Heart right ventricle (tissue), 16 donors: ENCODE data around the gene DUSP1. TPM values are rescaled to one million over a fixed set of nuclear protein-coding genes. Genes with fewer than 3 reads are reported as not detected.

Source experiments
- ATAC-seq, 8 donors: fragments of 200-7000 bp; cut with Tn5 transposase; one replicate each; pipeline ENCODE4 v1.9.1; 2020; ENCODE audit warnings: mild to moderate bottlenecking in 8 of 8, moderate library complexity in 8 of 8, moderate number of reproducible peaks in 1 of 8
- DNase-seq, 2 donors: peaks; one replicate each; pipeline ENCODE4 v3.0.0-alpha.2; 2020
- H3K27ac ChIP-seq, 10 donors: fragments of 200-600 bp; sonication (generic) in 2 of 10; one replicate each; pipeline versions ENCODE4 v1.5.0 to v1.8.0; 2020 to 2022; ENCODE audit warnings: mild to moderate bottlenecking in 3 of 10
- H3K27me3 ChIP-seq, 7 donors: fragments of 200-600 bp; one replicate each; pipeline ENCODE4 v1.8.0; 2021 to 2022; ENCODE audit warnings: mild to moderate bottlenecking in 2 of 7
- H3K36me3 ChIP-seq, 9 donors: fragments of 200-600 bp; sonication (generic) in 1 of 9; one replicate each; pipeline versions ENCODE4 v1.5.0 to v1.8.0; 2020 to 2022; ENCODE audit warnings: mild to moderate bottlenecking in 2 of 9
- H3K4me1 ChIP-seq, 9 donors: fragments of 200-600 bp; sonication (generic) in 1 of 9; one replicate each; pipeline versions ENCODE4 v1.5.0 to v1.8.0; 2020 to 2022; ENCODE audit warnings: mild to moderate bottlenecking in 4 of 9
- H3K4me3 ChIP-seq, 10 donors: fragments of 200-600 bp; sonication (generic) in 2 of 10; one replicate each; pipeline versions ENCODE4 v1.5.0 to v1.8.0; 2020 to 2022; ENCODE audit warnings: mild to moderate bottlenecking in 7 of 10, moderate library complexity in 2 of 10
- H3K9me3 ChIP-seq, 11 donors: fragments of 200-600 bp in 10 of 11; sonication (generic) in 2 of 11; one replicate each; pipeline versions ENCODE4 v1.5.0 to v1.8.0; 2013 to 2022; ENCODE audit warnings: mild to moderate bottlenecking in 2 of 11, control low read depth in 1 of 11, moderate library complexity in 1 of 11
- CTCF ChIP-seq, 9 donors: fragments of 200-600 bp; sonication (generic) in 2 of 9; IDR thresholded peaks; one replicate each; pipeline versions ENCODE4 v1.5.0 to v1.8.0; 2021 to 2022; ENCODE audit warnings: antibody characterized with exemption in 9 of 9, mild to moderate bottlenecking in 5 of 9, moderate library complexity in 1 of 9
- WGBS, 2 donors: extraction: QIAGEN DNeasy Blood & Tissue Kit; methylation state at CpG; one replicate each; pipeline ENCODE4 v1.1.7; 2013; ENCODE audit warnings: inconsistent platforms in 1 of 2; 5-methylcytosine and 5-hydroxymethylcytosine counted together
- intact Hi-C, 10 donors: fragments of 100-400 bp; cut with DNase I; formaldehyde crosslinking; loops; one replicate each; pipeline versions ENCODE4 v1.11.1 to v1.14.2; 2022
- polyA plus RNA-seq, 2 donors: library from polyadenylated mRNA; stranded (reverse); fragments of 200-250 nt; gene quantifications; one replicate each; pipeline ENCODE4 v1.2.3, GENCODE V29; 2013
- total RNA-seq, 10 donors: library from RNA; stranded (reverse); fragmentation: NEBNext Ultra II Directional in 3 of 10; extraction: Animal tissue kit (Norgen Biotek cat#: 25700) in 3 of 10; gene quantifications; one replicate each; pipeline versions ENCODE4 v1.2.1 to v1.2.4, GENCODE V29; 2021 to 2023
- donor health status: Arrhythmogenic right ventricular cardiomyopathy.
- donor health status: ischemic (EF 13 %, LVEDD 7.1; RV severe dilation, severe dysfunction).
- donor health status: healthy with polysubstance abuse.
- donor health status: DM: no; HTN: yes; CAD: no.
- donor health status: DM: no; HTN: no; CAD: no.
- donor health status: ischemic (EF 25% LVEDD 6.9; RV normal size, moderate dysfunction).
- donor health status: ischemic (EF 25% LVEDD 5.7; RV mildly dilated, moderate dysfunction).
- donor health status: healthy.
- donor health status: DM: yes; HTN: yes; CAD: no.
- donor health status: Ischemic cardiomyopathy.
- donor health status: ischemic (EF 35%, LVEDD 5.7; RV mildly dilated, moderate dysfunction).
- donor health status: nonischemic (EF 11% LVEDD 7.7; RV severe dilation, severe dysfunction).
- donor health status: DM: yes; HTN: yes; CAD: no.
- donor health status: PGD.
- donor health status: ischemic (EF 29% LVEDD 5.4; RV normal size, mild dysfunction).
- donor health status: nonischemic (EF 23%, LVEDD 6.1; RV moderate dilation, normal function).

The DUSP1 gene
- total and polyA plus RNA-seq, 12 donors: 33.3 to 215 (median 125) TPM

DNA sequence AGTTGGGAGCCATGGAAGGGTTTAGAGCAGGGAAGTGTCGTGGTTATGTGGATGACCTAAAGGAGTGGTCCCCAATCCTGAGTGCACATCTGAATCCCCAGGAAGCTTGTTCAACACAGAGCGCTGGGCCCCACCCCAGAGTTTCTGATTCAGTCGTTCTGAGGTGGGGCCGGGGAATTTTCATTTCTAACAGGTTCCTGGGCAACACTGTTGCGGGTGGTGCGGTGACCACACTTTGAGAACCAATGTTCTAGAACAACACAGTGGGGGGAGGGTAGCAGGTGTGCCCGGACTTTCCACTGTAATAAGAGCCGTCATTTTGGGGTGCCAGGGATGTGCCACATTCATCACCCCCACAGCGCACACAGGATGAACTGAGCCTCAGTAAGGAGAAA, 39.3 kb downstream of the DUSP1 start:
- Histone ChIP-seq H3K4me1 (peaks cover 18 to 35% (median 27%) of the 10 kb centered on the region in 9 donors), H3K9me3 (no peaks in the 10 kb centered on the region), H3K27me3 (no peaks in the 10 kb centered on the region), H3K36me3 (no peaks in the 10 kb centered on the region), H3K4me3 (no peak overlapping the region), H3K27ac (peak overlapping the region in 7 of 10 donors; percentile 82 to 99 (median 92))
- ATAC-seq (no peak), DNase-seq (no peak)
- no peak for TF ChIP-seq CTCF (IDR thresholded peaks at IDR 0.05)
- WGBS, 2 donors: 90 to 93% methylated on average over 9 of the region's 9 CpGs
- intact Hi-C loops: loop anchor here in 2 of 10 donors (5.0 kb wide), 1 partner anchor 36 kb away; no protein-coding TSS in a partner anchor

DNA sequence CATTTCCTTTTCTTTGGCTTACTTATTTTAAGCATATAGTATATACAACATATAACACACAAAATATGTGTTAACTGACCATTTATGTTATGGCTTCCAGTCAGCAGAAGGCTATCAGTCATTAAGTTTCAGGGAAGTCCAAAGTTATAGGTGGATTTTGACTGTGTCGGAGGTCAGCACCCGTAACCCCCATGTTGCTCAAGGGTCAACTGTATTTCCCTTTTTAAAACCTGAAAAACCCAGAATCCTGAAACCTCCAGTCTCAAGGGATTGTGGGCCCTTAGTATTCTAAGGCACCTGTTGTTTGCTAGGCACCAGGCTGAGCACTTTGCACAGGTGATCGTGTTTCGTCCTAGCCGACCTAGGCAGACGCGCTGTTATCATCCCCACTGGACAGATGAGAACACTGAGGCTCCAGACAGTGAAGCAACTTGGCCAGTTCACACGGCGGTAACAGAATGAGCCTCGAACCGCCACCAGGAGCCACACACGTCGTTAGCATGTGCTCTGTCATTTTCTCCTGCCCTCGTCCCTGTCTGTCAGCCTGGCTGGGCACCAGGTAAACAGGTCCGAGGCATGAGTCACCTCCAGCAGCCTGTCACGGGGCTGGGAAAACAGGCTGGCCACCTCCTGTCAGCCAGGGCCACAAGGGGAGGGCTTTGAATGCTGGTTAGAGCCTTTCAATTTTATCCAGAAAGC, 39.9 kb downstream of the DUSP1 start:
- Histone ChIP-seq H3K4me1 (peaks cover 18 to 35% (median 27%) of the 10 kb centered on the region in 9 donors), H3K4me3 (no peak overlapping the region), H3K27ac (peak overlapping the region in 4 of 10 donors; percentile 91 to 98 (median 92)), H3K9me3 (no peaks in the 10 kb centered on the region), H3K27me3 (no peaks in the 10 kb centered on the region), H3K36me3 (no peaks in the 10 kb centered on the region)
- no peak for TF ChIP-seq CTCF (IDR thresholded peaks at IDR 0.05)
- ATAC-seq (no peak), DNase-seq (no peak)
- intact Hi-C loops: loop anchor here in 2 of 10 donors (5.0 kb wide), 1 partner anchor 36 kb away; no protein-coding TSS in a partner anchor
- 84 to 91% methylated on average over 16 of the region's 16 CpGs for WGBS, 2 donors

DNA sequence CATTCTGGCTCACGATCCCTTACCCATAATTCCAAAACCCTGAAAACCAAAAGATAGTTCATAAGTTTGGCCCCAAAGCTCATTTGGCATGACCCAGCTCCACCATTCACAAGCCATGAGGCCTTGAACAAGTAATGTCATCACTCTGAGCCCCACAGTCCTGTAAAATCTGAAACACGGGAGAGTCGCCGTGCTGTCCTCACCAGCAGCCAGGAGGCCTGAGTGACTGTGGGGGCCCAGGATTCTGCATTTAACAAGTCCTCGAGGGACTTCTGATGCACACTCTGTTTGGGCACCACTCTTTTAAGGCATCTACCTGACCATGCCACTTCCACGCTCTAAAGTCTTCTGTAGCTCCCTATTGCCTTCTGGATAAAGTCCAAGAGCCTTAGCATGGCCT, 40.8 kb downstream of the DUSP1 start:
- H3K27me3 ChIP-seq: no peaks in the 10 kb centered on the region
- intact Hi-C loops: loop anchor here in 2 of 10 donors (5.0 kb wide), 1 partner anchor 37 kb away; no protein-coding TSS in a partner anchor
- no peak for TF ChIP-seq CTCF (IDR thresholded peaks at IDR 0.05)
- WGBS, 2 donors: 96 to 98% methylated on average over 6 of the region's 6 CpGs
- peaks cover 18 to 35% (median 27%) of the 10 kb centered on the region in 9 donors for H3K4me1 ChIP-seq
- DNase-seq (no peak), ATAC-seq (no peak)
- H3K27ac ChIP-seq: no peak overlapping the region
- no peaks in the 10 kb centered on the region for H3K9me3 ChIP-seq
- H3K4me3 ChIP-seq: no peak overlapping the region
- no peaks in the 10 kb centered on the region for H3K36me3 ChIP-seq

DNA sequence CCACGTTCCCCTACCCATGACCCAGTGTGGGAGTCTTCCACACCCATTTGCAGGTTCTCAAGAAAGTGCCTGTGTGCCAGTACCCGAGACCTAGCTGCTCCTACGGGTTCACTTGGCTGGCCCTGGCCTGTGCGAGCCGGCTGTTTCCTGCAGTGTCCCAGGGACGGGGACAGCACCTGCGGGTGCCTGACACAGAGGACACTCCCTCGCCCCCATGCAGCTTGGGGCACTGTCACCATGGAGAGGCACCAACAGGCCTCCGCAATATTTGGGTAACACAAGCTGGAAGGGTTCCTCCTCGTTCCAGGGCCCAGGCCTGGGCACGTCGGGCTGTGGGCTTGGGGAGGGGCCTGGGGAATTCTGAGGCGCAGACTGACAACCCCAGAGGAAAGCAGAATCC, 41.4 kb downstream of the DUSP1 start:
- intact Hi-C loops: no loop called here
- no peak for DNase-seq
- 91 to 95% methylated on average over 13 of the region's 13 CpGs for WGBS, 2 donors
- H3K9me3 ChIP-seq: no peaks in the 10 kb centered on the region
- H3K27me3 ChIP-seq: no peaks in the 10 kb centered on the region
- no peak overlapping the region for H3K4me3 ChIP-seq
- H3K36me3 ChIP-seq: no peaks in the 10 kb centered on the region
- no peak overlapping the region for H3K27ac ChIP-seq
- no peak for ATAC-seq
- TF ChIP-seq CTCF (IDR thresholded peaks at IDR 0.05): no peak
- H3K4me1 ChIP-seq: peaks cover 18 to 33% (median 26%) of the 10 kb centered on the region in 9 donors
